GM12874 (cell line): ENCODE data around the gene CIAPIN1.

Source experiments
- TF ChIP-seq, protein P1 (sequence below): IDR thresholded peaks from 2 replicates; pipeline ENCODE4 v1.5.1; 2011; ENCODE audit warnings: low read depth, mild to moderate bottlenecking, control low read depth, low read length, moderate library complexity; ENCODE audit not compliant: insufficient read depth

CIAPIN1 gene

DNA sequence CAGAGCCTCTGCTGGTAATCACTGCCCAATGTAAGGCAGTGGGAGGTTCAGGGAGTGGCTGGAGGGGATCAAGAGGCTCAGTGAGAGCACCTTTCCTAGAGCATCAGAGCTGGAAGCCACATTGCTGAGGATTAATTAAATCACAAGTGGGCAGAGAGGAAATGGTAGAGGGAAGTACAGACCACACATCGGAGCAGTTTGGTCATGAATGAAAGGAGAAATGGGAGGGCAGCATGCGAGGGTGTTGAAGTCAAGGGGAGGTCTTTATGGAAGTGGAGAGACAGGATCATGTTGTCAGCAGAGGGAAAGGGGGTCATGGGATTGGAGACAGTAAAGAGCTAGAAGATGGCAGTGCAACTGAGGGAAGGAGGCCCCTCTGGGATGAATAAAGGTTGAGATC, 40.3 kb downstream of the CIAPIN1 start:
- TF ChIP-seq, protein P1, sequence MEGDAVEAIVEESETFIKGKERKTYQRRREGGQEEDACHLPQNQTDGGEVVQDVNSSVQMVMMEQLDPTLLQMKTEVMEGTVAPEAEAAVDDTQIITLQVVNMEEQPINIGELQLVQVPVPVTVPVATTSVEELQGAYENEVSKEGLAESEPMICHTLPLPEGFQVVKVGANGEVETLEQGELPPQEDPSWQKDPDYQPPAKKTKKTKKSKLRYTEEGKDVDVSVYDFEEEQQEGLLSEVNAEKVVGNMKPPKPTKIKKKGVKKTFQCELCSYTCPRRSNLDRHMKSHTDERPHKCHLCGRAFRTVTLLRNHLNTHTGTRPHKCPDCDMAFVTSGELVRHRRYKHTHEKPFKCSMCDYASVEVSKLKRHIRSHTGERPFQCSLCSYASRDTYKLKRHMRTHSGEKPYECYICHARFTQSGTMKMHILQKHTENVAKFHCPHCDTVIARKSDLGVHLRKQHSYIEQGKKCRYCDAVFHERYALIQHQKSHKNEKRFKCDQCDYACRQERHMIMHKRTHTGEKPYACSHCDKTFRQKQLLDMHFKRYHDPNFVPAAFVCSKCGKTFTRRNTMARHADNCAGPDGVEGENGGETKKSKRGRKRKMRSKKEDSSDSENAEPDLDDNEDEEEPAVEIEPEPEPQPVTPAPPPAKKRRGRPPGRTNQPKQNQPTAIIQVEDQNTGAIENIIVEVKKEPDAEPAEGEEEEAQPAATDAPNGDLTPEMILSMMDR = no peak

- TF ChIP-seq, protein P1 = no peak
Measured at GRCh38 chr16:57405097-57405496, 42.1 kb downstream of the CIAPIN1 start.

GRCh38 chr16:57403965-57404817, 43.0 kb downstream of the CIAPIN1 start, which contains the start of gene CCL17:
Gene CCL17 (plus strand): TSS chr16:57404767. CDS start chr16:57413933, 9,166 bp downstream.
- TF ChIP-seq, protein P1 = no peak

DNA sequence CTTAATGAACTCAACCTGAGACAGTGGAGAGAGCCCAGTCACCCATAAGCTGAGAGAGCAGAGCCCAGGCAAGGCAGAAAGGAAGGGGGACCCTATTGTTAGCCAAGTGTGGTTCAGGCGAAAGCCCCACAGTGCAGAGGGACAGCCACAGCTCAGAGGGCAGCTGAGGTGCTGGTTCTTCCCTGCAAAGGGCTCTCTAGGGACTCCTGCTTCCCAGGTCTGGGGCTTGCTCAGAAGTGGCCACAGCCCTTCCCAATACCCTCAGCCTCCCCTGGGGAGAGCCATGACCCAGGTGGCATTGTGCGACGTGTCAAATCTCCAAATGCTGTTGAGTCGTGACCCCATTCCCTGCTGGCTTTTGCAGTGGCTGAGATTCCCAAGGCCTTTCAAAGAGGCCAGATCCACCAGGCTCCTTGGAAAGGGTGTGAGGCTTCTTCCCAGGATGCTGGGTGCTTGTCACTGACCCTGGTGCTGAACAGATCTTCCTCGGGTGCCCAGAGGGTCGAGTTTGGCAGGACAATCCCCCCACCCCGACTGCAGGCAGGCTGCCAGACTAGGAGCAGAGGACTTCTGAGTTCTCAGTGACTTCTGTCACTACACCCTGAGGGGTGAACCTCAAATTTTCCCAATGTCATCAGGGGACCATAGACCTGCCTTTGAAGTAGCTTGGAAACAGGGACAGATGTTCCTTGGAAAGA, 45.1 kb downstream of the CIAPIN1 start:
- TF ChIP-seq, protein P1 = no peak

- TF ChIP-seq, protein P1 = no peak
Measured at GRCh38 chr16:57396786-57397185, 50.4 kb downstream of the CIAPIN1 start.

- TF ChIP-seq, protein P1 = no peak
Measured at GRCh38 chr16:57395026-57395425, 52.2 kb downstream of the CIAPIN1 start.

- TF ChIP-seq, protein P1 = no peak
Measured at GRCh38 chr16:57394444-57394843, 52.7 kb downstream of the CIAPIN1 start.
